HG03565 (cell line): Measurements from ENCODE around the gene TAS1R1.
A peak's percentile ranks its signal among the peaks of the same experiment; 100 is the strongest.

Experiments
- ATAC-seq: cut with Tn5 transposase; IDR thresholded peaks from one replicate; pipeline ENCODE4 v1.9.1; 2021; ENCODE audit warnings: mild to moderate bottlenecking, moderate library complexity; ENCODE audit not compliant: unreplicated experiment

TAS1R1 gene

DNA sequence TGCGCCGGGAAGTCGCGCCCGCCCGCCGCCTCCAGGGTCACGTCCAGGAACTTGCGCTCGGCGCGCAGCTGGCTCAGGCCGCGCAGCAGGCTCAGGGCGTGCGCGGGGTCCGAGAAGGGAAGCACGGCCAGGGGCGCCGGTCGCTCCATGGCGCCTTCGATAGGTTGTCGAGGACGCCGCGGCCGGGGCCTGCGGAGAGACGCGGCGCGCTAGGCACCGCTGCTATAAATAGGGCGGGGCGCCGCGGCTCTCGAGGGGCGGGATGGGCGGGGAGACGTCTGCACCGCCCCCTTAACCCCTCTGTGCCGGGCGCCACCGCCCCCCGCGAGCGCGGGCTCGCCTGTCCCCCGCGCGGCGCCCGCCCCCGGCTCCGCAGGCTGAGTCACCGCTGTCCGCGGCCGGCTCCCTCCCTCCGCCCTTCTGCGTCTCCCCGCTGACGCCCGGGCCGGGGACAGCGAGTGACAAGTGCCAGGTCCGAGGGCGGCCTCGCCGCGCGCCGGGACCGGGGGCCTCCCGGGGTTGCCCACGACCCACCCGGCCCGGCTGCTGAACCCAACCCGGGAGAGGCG, 47.6 kb downstream of the TAS1R1 start, which contains the start of gene KLHL21:
KLHL21 (minus strand) TSS at position 201 of the 569 bp plus-strand sequence; CDS start at position 149, 52 bp downstream.
- ATAC-seq: peak; percentile 38

DNA sequence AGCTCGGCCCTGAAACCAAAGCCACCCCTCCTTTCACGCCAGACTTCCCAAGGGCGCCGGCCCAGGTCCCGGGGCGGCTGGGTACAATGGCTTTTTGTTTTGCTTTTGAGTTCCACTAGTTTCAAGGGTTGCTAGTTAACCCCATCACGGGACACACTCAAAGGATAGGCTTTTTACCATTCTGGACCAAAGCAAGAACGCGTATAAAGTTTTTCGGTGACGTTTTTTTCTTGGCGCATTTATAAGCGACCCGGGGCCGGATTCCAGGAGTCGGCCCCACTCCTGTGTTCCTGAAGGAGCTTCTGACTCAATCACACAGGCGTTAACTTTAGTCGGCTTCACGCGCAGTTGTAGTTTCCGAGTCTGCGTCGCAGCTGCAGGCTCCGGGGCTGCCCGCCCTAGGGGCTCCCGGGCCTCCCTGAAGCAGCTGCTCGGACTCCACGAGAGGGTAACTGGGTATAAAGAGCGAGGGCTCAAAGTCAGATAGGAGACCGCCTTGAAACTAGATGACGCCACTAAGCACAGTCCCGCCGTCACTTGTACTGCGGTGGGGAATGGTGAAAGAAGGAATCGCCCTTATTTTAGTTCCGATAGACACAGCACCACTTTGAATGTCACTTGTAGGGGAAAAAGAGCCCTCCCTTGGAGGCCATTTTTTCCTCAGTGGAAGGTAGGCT, 48.3 kb downstream of the TAS1R1 start:
- peak; percentile 20 for ATAC-seq

DNA sequence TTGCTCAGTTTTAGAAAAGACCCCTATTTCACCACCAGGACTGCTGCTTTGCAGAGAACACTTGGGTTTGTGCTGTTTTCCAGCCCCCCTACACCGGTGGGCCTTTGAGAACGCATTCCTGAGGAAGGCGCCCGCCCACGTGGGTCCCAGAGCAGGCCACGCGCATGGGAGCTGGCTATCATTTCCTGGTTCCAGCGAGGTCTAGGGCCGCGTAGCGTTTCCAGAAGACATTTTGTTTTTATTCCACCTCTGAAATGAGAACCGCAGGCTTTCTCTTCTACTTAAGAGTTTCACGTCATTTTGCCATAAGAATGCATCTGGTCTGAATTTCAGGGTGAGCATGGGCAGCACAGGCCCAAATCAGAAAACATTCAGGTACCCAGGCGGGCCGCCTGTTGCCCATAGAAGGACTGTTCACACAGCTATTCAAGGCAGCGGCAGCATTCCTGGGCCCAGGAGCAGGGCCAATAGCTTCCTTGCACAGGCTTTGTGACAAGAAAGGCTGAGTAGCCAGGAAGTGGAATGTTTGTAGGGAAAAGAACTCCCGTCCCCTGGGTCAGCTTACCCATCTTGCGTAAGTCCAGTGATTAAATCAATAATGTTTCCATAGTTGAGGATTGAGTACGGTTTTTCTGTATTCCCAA, 48.9 kb downstream of the TAS1R1 start:
- no peak for ATAC-seq

DNA sequence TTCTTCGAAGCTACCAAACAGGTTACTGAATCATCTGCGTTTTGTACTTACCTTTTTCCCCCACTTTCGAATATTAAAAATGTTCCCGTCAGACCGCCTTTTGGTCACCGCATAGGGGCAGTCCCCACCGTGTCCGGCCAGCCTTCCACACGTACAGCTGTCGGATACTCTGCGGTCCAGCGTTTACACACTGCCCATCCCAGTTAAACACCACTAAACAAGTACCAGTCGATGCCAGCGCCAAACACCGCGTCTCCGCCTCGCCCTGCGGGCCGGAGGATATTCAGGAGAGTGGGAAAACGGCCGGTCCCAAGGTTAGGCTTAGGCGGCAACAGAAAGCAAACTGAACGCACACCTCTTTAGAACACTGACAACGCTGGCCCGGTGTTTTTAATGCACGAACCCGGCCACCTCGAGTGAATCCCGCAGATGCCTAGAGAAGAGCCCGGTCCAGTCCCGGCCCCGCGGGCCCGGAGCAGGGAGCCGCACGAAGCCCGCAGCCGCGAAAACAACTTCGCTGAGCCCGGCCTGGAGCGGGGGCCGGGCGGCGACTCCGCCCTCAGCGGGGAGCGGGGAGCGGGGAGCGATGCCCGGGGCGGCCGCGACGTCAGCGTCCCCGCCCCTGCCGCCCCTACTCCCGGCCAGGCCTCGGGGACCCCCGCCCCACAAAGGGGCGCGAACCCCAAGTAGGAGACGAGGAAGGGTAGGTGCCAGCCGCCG, 57.7 kb downstream of the TAS1R1 start:
- ATAC-seq: peak; percentile 14

DNA sequence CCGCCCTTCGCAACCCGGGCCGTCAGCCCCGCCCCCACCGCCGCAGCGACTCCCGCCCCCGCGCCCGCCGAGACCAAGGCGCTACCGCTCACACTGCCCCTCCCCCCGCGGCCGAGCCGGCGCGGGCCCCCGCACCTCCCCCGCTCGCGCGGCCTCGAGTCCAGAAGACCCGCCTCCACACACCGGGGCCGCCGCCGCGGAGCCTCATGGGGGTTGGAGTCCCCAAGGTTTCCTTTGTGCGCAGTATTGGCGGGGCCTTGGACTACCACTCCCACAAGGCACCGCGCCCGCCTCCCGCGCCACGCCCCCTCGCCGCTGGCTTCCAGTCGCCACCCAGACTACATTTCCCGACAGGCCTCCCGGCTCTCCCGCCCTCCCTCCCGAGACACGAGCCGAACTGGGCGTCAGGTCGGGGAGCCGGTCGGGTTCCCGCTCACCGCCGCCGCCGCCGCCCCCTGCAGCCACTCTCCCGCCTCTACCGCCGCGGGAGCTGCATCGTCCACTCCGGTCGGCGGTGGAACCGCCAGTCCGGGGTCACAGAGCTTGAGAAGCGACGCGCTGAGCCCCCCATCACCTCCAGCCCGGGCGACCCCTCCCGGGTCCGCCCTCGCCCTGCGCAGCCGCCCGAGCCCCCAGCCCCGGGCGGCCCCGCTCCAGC, 58.4 kb downstream of the TAS1R1 start, which contains the start of gene PHF13:
PHF13 (plus strand) TSS at position 371 of the 658 bp plus-strand sequence. CDS start 336 bp downstream, outside the sequence.
- ATAC-seq: peak; percentile 82

DNA sequence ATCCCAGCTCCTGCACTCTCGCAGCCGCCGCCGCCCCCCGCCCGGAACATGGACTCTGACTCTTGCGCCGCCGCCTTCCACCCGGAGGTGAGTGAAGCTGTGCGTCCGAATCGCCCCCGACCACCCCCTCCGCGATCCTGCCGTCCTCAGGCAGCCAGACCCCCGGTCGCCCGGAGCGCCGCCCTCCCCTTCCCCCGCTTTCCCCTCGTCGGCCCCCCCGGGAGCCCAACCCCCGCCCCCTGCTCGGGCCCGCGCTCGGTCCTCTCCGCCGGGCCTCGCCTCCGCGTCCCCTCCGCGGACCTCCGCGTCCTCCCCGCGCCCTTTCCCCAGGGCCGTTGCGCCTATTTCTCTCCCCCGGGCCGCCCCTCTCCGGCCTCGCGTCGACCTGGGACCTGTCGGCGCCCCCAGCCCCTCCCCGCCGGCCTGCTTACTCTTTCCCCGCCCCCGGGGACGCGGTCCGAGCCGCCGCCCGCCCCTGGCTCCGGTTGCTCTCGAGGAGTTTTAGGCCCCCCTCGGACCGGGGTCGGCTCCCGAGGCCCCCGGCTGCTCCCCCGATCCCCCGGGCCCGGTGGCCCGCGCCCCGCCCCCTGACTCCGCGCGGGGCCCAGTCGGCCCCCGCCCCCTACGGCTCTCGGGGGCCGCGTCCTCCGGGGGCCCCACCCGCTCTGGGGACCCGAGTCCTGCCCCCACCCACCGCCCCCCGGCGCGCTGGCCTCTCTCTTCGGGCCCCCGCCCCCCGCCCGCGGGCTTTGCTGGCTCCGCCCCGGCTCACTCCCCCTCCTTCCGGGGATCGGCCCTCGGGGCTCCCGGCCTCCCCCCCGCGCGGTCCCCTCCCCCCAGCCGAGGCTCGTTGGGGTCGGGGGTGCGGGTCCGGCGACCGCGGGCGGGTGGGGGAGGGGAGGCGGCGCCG, 59.2 kb downstream of the TAS1R1 start:
- ATAC-seq: no peak

DNA sequence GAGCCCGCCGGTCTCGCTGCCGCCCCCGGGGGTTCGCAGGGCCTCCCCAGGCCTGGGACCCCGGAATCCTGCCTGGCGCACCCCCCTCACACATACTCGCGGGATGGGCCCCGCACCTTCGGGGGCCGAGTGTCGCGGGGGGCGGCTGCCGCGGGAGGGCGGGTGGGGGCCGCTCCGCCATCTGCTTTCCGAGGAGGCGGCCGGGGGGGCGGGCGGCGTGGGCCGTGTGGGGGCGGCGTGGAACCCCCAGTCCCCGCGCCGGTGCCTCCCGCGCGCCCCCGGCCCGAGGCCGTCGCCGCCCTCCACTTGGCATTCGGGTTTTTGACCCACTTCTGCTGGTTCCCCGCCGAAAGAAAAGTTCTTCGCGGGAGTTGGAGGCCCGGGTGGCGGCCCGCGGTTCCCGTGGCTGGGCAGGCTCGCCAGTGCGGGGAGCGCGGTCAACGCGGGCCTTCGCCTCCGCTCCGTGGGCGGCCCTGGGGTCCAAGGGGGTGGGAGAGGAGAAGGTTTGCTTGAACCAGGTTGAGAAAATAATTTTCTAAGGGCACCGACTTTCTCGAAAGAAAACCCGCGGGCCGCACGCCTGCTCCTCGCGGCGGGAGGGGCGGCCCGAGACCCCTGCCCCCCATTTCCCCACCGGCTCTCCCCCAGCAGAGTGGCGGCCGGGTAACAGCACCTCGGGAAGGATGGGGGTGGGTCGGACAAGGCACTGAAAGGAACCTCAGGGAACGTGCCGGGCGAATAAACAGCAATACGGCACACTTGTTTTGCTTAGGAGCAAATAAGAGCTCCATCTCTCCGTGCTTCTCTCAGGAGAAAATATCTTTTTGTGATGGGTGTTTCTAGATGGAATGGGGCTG, 60.0 kb downstream of the TAS1R1 start:
- no peak for ATAC-seq

DNA sequence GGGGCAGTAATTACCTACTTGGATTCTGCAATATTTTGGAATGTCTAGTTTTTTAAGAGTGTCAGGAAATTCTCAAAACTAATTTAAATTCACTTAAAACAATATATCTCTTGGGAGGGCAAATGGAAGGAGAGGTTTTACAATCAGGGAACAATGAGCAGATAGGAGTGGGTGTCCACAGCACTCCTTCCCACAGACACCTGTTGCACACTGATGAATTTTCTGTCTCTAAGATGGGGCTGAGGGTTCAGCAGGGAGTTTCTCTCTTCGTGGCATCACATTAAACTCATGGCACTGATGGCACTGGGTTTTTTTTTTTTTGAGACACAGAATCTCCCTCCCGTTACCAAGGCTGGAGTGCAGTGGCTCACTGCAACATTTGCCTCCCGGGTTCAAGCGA, 63.9 kb downstream of the TAS1R1 start:
- no peak for ATAC-seq

DNA sequence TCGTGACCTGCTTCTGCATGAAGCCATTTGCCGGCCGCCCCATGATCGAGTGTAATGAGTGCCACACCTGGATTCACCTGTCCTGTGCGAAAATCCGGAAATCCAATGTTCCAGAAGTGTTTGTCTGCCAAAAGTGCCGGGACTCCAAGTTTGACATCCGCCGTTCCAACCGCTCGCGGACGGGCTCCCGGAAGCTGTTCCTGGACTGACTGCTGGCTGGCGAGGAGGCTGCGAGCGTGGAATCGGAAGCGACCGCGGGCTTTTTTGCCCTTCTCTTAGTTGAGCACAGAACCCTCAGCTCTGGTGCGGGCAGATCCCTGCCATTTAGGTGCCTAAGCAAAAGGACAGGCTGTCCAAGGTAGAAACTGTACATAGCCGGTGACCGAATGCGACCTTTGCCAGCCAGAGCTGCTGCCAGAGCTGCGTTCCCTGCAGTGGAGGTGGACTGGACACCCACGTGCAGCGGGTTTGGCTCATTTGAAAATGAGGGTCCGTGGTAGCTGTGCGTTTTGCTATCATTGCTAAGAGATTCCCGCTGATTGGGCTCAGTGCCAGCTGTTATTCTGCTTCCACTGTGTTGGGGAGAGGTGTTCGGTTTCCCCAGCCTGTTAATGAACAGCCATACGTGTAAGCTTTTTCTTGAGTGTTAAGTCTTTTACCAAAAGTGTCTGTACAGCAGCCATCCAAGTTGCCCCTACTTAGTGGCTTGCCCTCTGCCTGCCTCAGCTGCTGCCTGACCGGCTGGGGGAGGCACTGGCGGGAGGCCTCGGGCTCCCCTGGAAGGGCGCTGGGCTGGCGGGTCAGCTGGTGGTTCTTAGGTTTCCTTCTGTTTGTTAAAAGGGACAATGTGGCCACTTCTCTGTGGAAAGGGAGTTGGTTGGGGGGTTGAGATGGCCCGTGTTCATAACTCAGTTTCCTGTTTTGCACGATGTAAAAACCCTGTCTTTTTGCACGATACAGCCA, 66.6 kb downstream of the TAS1R1 start:
- ATAC-seq: no peak

DNA sequence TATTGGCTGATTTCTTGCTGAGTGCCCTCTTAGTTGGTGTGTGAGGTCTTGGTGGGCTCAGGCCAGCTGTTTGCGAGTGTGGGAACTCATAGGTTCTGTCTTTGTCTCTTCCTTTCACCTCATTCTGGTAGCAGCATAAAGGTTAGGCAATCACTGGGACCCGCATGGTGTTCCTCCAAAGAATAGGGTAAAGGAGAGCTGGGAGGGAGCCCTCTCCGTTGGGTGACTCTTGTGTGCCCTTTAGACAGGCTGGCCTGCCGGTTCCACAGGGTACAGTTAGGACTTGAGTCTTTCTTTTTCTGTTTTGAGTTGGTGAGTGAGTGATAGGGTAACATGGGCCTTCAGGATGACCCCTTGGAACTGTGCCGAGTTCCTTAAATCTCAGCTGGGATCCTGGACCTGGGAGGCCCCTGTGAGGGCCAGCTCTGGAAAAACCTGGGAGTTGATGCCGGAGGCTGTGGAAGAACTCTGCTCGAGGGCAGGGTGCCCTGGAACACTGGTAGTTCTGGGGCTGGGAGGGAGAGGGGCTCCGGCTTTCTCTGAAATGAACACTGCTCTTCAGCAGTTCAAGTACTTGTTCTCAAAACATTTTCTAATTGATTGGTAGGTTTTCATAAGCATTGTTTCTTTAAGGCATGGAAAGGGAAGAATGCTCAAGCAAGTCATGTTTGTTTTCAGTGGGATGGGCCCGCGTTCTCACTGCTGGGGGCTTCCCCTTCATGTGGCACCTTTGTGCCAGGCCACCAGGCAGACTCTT, 67.5 kb downstream of the TAS1R1 start:
- ATAC-seq: no peak

DNA sequence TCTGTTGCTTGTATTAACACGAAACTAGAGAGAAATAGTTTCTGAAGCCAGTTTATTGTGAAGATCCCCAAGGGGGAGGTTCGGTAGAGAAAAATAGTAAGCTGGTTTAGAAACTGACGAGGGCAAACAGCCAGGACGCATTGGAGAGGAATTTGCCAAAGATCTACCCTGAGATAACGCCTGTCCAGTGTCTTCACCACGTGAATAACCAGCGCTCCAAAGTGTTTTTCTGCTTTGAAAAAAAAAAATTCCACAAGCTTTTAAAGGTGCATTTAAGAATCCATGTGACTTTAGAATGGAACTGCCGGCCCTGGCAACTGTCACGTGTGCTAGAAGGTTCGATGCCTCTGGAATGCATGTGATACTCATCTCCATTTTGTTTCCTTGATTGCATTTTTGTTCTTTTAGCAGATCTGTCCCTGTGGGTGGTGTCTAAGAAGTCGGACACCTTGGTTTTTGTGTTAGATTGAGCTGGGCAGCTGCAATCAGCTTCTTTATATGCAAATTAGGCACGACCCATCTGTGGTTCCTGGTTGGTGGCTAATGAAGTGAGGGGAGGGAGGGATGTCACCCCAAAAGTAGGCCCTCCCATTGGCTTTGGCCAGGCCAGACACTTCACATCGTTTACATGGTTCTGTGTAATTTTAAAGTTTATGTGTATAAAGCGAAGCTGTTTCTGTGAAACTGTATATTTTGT, 68.3 kb downstream of the TAS1R1 start:
- ATAC-seq: no peak

DNA sequence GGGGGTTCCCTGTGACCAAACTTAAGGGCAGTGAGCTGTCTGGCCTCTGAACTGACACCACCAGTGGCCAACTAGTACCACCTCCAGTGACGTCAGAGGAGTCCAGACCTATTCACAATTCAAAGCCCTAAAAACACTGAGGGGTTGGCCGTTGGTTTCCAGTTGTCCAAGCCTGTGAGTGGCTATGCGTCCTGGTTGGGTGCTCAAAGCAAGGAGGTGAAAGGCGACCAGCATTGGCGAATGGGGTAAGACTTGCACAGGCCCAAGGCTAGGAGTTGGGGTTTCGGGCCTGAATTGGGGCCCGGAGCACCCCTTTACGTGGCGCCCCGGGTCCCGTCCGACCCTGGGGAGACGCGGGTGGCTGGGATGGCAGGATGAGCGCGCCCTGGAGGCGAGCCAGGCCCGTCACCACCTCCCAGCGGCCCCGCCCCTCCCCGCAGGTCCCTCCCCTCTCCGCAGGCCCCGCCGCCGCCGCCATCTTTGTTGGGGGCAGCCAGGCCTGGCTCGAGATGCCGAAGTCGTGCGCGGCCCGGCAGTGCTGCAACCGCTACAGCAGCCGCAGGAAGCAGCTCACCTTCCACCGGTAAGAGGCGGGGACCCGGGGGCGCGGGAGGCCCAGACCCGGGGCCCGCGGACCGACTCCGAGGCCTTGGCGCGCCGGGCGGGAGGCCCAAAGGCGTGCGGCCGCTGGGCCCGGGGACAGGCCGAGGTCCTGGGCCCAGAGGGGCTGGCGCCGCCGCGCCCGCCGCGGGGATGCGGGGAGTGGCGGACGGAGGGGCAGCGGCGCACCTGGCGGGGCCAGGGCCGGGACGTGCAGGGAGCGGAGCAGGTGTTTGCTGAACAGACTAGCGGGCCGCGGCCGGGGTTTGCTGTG, 69.8 kb downstream of the TAS1R1 start, which contains the start of gene THAP3:
THAP3 (plus strand) TSS at position 159 of the 874 bp plus-strand sequence; CDS start at position 510, 351 bp downstream.
- ATAC-seq: peak; percentile 47

DNA sequence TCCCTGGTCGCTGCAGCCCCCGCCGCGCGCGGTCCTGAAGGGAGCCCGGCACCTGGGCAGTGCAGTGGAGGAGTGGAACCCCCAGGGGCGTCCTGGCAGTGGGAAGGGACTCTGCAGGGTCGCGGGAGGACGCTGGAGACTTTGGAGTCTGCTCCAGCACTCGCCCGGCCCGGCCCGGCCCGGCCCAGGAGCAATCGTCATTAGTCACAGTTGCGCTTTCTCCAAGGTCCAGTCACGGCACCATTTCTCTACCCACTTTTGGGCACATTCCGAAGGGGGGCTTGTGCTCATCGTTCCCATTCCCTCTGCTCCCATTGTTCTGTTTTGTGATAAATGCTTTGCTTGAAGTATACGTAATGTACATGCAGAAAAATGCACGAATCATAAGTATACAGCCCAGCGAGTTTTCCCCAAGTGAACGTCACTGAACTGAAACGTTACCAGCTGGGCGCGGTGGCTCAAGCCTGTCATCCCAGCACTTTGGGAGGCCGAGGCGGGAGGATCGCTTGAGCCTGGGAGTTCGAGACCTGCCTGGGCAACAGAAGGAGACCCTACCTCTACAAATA, 70.6 kb downstream of the TAS1R1 start:
- ATAC-seq: no peak

DNA sequence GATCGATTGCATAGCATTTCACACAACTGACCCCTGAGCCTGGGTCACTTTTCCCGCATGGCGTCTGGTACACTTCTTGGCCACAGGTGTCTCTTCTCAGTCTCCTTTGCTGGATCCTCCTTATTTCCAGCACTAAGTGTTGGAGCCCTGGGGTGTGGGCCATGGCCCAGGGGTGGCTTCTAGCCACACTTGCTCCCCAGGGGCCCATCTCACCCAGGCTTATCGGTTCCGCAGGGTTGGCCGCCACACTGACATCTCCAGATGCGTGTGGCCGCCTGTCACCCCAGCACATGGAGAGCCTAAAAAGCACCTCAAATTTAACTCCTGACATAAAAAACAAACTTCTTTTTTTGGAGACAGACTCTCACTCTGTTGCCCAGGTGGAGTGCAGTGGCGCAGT, 71.9 kb downstream of the TAS1R1 start:
- no peak for ATAC-seq
